PC-9 (cell line): ENCODE measurements around the gene ANKS6.

Source experiments
- CTCF ChIP-seq: fragments of 200-600 bp; sonication (generic); conservative IDR thresholded peaks from 2 replicates; pipeline ENCODE4 v1.6.1; 2017; ENCODE audit warnings: mixed run types, antibody characterized with exemption, mild to moderate bottlenecking, moderate library complexity
- EZH2 ChIP-seq: fragments of 200-600 bp; sonication (generic); IDR thresholded peaks from 2 replicates; pipeline ENCODE4 v1.8.0; 2017; ENCODE audit warnings: antibody characterized with exemption, low read depth

GRCh38 chr9:98688710-98689495 is 107.5 kb downstream of the ANKS6 start:
- TF ChIP-seq CTCF = no peak
- no peak for TF ChIP-seq EZH2
